PFSK-1 (cell line): ENCODE measurements around the gene HAVCR1.

Source experiments
- POLR2AphosphoS5 ChIP-seq: IDR thresholded peaks from 2 replicates; pipeline ENCODE4 v1.6.1; 2012; ENCODE audit warnings: low read depth, mild to moderate bottlenecking, control low read depth, low read length, moderate library complexity
- REST ChIP-seq, 2 experiments: IDR thresholded peaks; 2 replicates each; pipeline versions ENCODE4 v1.6.1 to v1.8.0; 2011 to 2012; ENCODE audit warnings: low read depth in 2 of 2, low read length in 2 of 2, control low read depth in 1 of 2, inconsistent platforms in 1 of 2, mild to moderate bottlenecking in 1 of 2, moderate library complexity in 1 of 2; ENCODE audit not compliant: insufficient read depth in 1 of 2
- SIN3A ChIP-seq: IDR thresholded peaks from 2 replicates; pipeline ENCODE4 v1.6.1; 2012; ENCODE audit warnings: mild to moderate bottlenecking, low read length, moderate library complexity, borderline replicate concordance; ENCODE audit not compliant: insufficient read depth
- TAF1 ChIP-seq: IDR thresholded peaks from 2 replicates; pipeline ENCODE4 v1.6.1; 2012; ENCODE audit warnings: low read length, control low read depth, borderline replicate concordance; ENCODE audit not compliant: insufficient read depth

GRCh38 chr5:157076558-157076957 lies 17.6 kb upstream of the HAVCR1 start:
- TF ChIP-seq TAF1 (no peak), POLR2AphosphoS5 (no peak), SIN3A (no peak), REST (IDR thresholded peaks at IDR 0.05; ENCODE audit: insufficient read depth in 1 of 2, low read depth in 2 of 2, low read length in 2 of 2) (no peak)
